NCI-H524 treated with DMSO at 0.1 percent for 48 hours (cell line): ENCODE results near the gene IFT25.
"Not testable (repeated sequence)": the region's sequence is repeated elsewhere in the genome, so short reads cannot be mapped to it uniquely, and the experiment has no call there.

Experiments
- DNase-seq: peaks from one replicate; lab custom pipeline; 2025; lab: John Stamatoyannopoulos, UW

Gene IFT25

DNA sequence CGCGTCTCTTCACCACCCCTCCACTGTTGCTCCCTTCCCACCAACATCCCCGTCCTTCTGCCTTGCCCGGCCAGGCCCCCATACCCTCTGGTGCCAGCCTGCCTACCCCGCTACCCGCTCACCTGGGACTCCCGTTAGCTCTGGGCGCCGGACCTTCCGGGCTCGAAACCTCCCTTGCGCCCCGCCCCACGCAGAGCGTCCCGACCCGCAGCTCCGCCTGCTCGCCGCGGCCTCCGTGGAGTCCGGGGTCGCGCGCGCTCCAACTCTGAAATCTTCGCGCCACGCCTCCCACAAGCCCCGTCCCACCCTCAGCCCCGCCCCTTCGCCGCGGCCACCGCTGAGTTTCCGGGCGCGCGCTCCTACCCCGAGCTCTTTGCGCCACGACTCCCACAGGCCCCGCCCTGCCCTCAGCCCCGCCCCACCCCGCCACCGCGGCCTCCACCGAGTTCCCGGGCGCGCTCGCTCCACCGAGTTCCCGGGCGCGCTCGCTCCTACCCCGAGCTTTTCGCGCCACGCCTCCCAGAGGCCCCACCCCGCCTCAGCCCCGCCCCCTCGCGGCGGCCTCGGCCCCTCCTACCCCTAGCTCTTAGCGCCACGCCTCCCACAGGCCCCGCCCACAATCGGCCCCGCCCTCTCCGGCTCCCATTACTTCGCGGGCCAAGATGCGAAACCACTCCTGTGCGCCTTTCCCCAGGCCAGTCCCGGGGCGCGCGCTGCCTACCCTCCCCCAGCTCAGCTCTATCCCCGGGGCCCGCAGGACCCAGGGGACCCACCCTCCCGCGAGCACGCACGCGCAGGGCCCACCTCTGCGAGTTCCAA is at the start of gene IFT25:
Gene IFT25 (minus strand): TSS at position 267 of the 819 bp plus-strand sequence. CDS start 5,617 bp downstream, outside the sequence.
- peak; percentile 80 for DNase-seq

DNA sequence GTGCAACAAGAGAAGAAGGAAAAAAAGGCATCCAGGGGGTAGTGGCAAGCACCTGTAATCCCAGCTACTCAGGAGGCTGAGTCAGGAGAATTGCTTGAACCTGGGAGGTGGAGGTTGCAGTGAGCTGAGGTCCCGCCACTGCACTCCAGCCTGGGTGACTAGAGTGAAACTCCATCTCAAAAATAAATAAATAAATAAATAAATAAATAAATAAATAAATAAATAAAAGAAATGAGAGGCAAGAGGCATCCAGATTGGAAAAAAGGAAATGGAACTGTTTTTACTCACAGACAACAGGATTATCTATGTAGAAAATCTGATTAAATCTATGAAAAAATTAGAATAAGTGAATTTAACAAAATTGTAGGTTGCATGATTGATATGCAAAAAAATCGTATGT is 49.0 kb upstream of the IFT25 start:
- not testable (repeated sequence) for DNase-seq

DNA sequence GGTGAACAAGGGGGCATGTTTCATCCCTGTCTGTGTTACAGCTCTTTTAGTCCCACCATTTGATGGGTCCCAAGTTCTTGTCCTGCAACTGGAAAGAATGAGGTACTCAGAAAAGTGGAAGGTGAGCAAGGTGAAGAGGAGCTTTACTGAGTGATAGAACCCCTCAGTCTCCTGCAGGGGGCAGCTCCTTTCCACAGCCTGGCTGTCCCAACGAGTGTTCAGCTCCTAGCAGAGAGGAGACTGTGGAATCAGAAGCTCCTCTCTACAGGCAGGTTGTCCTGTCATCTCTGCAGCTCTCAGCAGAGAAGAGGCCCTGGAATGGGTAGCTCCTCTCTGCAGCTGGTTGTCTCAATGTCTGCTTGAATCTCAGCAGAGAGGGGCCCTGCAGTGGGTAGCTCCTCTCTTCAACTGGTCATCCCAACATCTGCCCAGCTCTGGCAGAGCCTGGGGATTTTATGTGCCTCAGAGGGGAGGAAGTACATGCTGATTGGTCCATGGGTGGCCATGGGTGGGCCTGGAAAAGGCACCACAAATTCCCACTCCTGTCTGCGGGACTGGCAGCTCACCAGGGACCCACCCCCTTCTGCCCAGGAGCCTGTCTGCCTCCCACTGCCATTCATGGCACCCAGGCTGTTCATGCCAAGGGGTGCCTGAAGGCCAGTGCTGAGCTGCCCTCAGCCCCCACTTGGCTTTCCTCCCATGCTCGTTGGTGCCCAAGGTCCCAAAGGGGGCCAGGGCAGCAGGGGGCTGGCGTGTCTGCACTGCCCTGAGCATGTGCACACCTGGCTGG is 46.8 kb upstream of the IFT25 start:
- DNase-seq, result no peak

GRCh38 chr1:53987880-53988279 is 42.4 kb upstream of the IFT25 start:
- no peak for DNase-seq

- no peak for DNase-seq
These were observed 41.0 kb upstream of the IFT25 start for GRCh38 chr1:53986458-53986857.

- DNase-seq, result no peak
These were observed 39.2 kb upstream of the IFT25 start for GRCh38 chr1:53984726-53985125.

GRCh38 chr1:53982763-53983104 is 37.2 kb upstream of the IFT25 start:
- no peak for DNase-seq

DNA sequence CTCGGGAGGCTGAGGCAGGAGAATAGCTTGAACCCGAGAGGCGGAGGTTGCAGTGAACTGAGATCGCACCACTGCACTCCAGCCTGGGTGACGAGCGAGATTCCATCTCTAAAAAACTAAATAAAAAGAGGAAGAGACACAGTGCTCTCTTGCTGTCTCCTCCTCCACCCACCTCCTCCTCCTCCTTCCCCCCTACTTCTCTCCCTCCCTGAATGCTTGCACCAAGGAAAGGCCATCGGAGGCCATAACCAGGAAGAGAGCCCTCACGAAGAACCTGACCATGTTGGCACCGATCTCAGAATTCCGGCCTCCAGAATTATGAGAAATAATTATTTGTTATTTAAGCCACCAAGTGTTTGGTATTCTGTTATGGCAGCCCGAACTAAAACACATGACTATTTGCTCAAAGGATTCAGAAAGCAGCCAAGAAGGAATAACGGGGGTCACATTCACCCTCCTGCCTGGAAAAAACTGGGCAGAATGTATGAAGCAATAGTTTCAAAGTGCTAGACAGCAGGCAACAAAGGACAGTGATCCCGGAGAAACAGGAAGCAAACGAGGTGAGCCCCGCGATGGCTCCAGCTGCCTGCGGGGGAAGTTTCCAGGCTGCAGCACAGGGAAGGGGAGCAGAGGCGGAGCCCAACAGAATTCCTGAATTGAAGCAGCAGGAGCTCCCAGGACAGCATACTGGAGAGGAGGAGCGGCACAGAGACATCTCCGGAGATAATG is 36.7 kb upstream of the IFT25 start:
- no peak for DNase-seq

GRCh38 chr1:53981220-53981619 is 35.7 kb upstream of the IFT25 start:
- DNase-seq, result no peak

GRCh38 chr1:53979712-53980450 is 34.4 kb upstream of the IFT25 start:
- DNase-seq, result no peak

DNA sequence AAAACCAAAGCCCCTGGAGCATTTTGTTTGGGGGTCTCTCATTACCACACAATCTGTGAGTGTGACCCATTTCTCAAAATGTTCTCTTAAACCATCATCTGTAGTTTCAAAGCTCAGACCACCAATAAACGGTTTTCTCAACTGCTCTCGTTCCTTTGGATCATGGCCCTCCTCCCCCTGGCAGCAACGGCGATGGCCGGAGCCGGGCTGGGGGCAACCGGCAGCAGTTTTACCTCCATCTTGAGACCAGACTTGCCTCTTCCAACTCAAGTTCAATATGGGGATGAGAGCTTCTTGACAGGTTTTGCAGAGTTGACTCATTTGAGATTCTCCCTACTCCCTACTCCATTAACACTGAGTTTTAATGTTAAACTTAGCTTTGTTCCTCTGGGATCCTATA is 30.4 kb upstream of the IFT25 start:
- no peak for DNase-seq

DNA sequence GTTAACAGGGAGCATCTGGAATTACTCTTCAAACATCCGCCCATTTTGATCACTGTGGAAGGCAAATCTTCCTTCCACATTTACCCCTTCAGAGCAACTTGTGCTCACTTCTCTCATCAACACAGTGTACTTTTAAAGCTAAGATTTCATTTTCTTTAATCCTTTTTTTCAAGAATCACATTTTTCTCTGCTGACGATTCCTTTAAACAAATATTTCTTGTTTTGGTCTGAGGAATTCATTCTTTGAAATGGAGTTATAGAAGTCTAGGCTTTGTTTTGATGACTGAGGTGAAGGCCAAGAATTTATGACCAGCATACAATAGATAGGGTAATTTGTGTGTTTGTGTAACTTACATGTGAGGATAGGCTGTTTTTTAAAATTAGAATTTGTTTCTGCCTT is 26.2 kb upstream of the IFT25 start:
- no peak for DNase-seq

DNA sequence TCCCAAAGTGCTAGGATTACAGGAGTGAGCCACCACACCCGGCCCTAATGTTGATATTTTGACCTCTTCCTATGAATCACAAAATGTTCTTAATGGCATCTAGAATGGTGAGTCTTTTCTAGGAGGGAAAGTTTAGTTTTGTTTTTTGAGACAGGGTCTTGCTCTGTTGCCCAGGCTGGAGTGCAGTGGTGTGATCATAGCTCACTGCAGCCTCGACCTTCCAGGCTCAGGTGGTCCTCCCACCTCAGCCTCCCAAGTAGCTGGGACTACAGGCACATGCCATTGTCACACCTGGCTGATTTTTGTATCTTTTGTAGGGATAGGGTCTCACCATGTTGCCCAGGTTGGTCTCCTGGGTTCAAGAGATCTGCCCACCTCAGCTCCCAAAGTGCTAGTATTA is 23.8 kb upstream of the IFT25 start:
- not testable (repeated sequence) for DNase-seq

DNA sequence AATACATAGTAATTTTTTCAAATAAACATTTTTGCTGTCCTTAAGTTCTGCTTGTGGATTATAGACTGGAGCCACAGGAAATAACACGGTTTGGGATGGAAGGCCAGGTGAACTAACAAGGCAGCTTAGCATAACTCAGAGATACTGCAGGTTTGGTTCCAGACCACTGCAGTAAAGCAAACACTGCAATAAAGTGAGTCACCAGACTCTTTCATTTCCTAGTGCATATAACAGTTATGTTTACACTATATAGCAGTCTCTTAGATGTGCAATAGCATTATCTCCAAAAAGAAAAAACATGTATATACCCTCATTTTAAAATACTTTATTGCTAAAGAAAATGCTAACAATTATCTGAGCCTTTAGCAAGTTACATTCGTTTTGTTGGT is 22.6 kb upstream of the IFT25 start:
- DNase-seq, result no peak

GRCh38 chr1:53967409-53968124 is 22.1 kb upstream of the IFT25 start:
- DNase-seq, result peak; percentile 80

- DNase-seq, result no peak
These were observed 21.3 kb upstream of the IFT25 start for GRCh38 chr1:53966794-53967193.

DNA sequence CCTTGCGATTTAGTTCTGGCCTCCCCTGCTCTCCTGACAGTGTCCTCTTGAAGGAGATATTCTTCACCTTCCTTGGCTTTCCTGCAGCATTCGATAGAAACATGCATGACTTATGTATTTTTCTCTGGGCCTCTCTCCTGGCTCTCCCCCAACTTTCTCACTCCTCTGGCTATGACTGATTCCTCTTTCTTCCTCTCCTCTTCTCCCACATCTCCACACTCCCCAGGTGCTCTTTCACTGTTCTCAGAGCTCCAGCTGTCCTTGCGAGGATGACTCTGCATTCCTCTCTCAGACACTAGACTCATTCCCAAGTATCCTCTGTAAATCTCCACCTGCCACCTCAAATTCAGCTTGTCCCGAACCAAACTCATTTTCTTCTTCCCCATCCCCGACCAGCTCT is 18.6 kb upstream of the IFT25 start:
- DNase-seq, result no peak

- no peak for DNase-seq
These were observed 18.0 kb upstream of the IFT25 start for GRCh38 chr1:53963460-53963859.

- DNase-seq, result no peak
These were observed 16.9 kb upstream of the IFT25 start for GRCh38 chr1:53962395-53962794.

DNA sequence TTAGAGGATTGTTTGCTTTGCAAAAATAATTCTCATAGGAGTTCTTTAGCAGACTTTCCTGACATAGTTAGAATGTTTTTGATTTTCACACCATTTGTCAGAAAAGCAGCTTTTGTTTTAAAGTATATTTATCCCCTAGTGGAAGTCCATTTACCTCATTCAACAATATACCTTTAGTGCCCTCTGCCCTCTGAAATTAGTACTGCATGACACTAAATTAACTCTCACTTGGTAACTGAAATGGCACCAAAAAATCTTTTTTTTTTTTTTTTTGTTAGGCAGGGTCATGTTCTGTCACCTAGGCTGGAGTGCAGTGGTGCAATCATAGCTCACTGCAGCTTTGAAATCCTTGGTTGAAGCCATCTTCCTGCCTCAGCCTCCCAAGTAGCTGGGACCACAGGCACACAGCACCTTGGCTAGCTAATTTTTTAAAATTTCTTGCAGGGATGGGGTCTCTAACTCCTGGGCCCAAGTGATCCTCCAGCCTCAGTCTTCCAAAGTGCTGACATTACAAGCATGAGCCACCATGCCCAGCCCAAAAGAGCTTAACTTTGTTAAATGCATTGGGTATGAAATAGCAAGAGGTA is 14.3 kb upstream of the IFT25 start:
- no peak for DNase-seq
